Calu3 (cell line): ENCODE data around the gene DEK. TPM values are rescaled to one million over a fixed set of nuclear protein-coding genes. Genes with fewer than 3 reads are reported as not detected.

Source experiments
- BruUV-seq: library from RNA; stranded (reverse); fragments of 400-500 nt; replicated peaks from 2 replicates; lab custom pipeline; 2021; lab: Mats Ljungman, UMichigan
- CTCF ChIA-PET: fragments of 300-600 bp; sonication (Branson Sonifier 250); formaldehyde crosslinking; loops from one replicate; lab custom pipeline; 2022; ENCODE audit warnings: antibody characterized with exemption; lab: Charles Lee
- DNase-seq: peaks from one replicate; pipeline ENCODE4 v3.0.0; 2022
- H3K27ac Mint-ChIP-seq: one replicate; pipeline ENCODE4 v1.8.0; 2022; ENCODE audit warnings: mixed read lengths; ENCODE audit not compliant: unreplicated experiment
- H3K27me3 Mint-ChIP-seq: one replicate; pipeline ENCODE4 v1.8.0; 2022; ENCODE audit warnings: mixed read lengths; ENCODE audit not compliant: unreplicated experiment
- H3K36me3 Mint-ChIP-seq: one replicate; pipeline ENCODE4 v1.8.0; 2022; ENCODE audit warnings: mild to moderate bottlenecking, moderate library complexity, mixed read lengths; ENCODE audit not compliant: insufficient read depth, unreplicated experiment
- H3K4me1 Mint-ChIP-seq: one replicate; pipeline ENCODE4 v1.8.0; 2022; ENCODE audit warnings: mild to moderate bottlenecking, low read depth, mixed read lengths; ENCODE audit not compliant: unreplicated experiment
- H3K4me3 Mint-ChIP-seq: one replicate; pipeline ENCODE4 v1.8.0; 2022; ENCODE audit warnings: mild to moderate bottlenecking, low read depth, moderate library complexity, mixed read lengths; ENCODE audit not compliant: unreplicated experiment
- H3K9me3 Mint-ChIP-seq: one replicate; pipeline ENCODE4 v1.8.0; 2022; ENCODE audit warnings: low read depth, mixed read lengths; ENCODE audit not compliant: unreplicated experiment
- CTCF ChIP-seq: fragments of 200-600 bp; IDR thresholded peaks from one replicate; pipeline ENCODE4 v1.8.0; 2022; ENCODE audit warnings: antibody characterized with exemption; ENCODE audit not compliant: unreplicated experiment
- intact Hi-C: fragments of 100-400 bp; cut with micrococcal nuclease; formaldehyde crosslinking; loops from one replicate; pipeline ENCODE4 v1.10.0; 2022; ENCODE audit not compliant: unreplicated experiment
- total RNA-seq: library from RNA; stranded (reverse); gene quantifications from 2 replicates; pipeline ENCODE4 v1.2.3, GENCODE V29; 2022

Gene DEK
- total RNA-seq, 1 experiment from 2014 or later, result 108 TPM

- Mint-ChIP-seq H3K27ac (no peak overlapping the region), H3K27me3 (no peaks in the 10 kb centered on the region), H3K9me3 (no peaks in the 10 kb centered on the region), H3K4me3 (no peak overlapping the region), H3K36me3 (no peaks in the 10 kb centered on the region), H3K4me1 (peaks cover 7% of the 10 kb centered on the region)
- TF ChIP-seq CTCF, result no peak
- intact Hi-C loops, result no loop called here
- no TSS peak for BruUV-seq
- no peak for DNase-seq
- CTCF ChIA-PET, result no interaction called here
Observed at GRCh38 chr6:18207438-18207837, 56.9 kb downstream of the DEK start.

GRCh38 chr6:18206591-18206990 lies 57.7 kb downstream of the DEK start:
- no peak overlapping the region for H3K27ac Mint-ChIP-seq
- no peaks in the 10 kb centered on the region for H3K27me3 Mint-ChIP-seq
- intact Hi-C loops, result no loop called here
- TF ChIP-seq CTCF, result no peak
- no peak for DNase-seq
- H3K9me3 Mint-ChIP-seq, result no peaks in the 10 kb centered on the region
- CTCF ChIA-PET, result interaction anchor here (0.6 kb wide), 1 partner anchor 353 kb away, joined by 3 read pairs; no protein-coding TSS in a partner anchor
- H3K36me3 Mint-ChIP-seq, result no peaks in the 10 kb centered on the region
- no TSS peak for BruUV-seq
- no peak overlapping the region for H3K4me3 Mint-ChIP-seq
- no peaks in the 10 kb centered on the region for H3K4me1 Mint-ChIP-seq

- Mint-ChIP-seq H3K27ac (no peak overlapping the region), H3K4me1 (no peaks in the 10 kb centered on the region), H3K36me3 (no peaks in the 10 kb centered on the region), H3K4me3 (no peak overlapping the region), H3K27me3 (no peaks in the 10 kb centered on the region), H3K9me3 (no peaks in the 10 kb centered on the region)
- CTCF ChIA-PET, result no interaction called here
- no peak for DNase-seq
- BruUV-seq, result no TSS peak
- TF ChIP-seq CTCF, result no peak
- intact Hi-C loops, result no loop called here
Observed at GRCh38 chr6:18204691-18205090, 59.6 kb downstream of the DEK start.

- no peaks in the 10 kb centered on the region for H3K27me3 Mint-ChIP-seq
- TF ChIP-seq CTCF, result no peak
- CTCF ChIA-PET, result no interaction called here
- no peaks in the 10 kb centered on the region for H3K9me3 Mint-ChIP-seq
- no peaks in the 10 kb centered on the region for H3K4me1 Mint-ChIP-seq
- intact Hi-C loops, result no loop called here
- no TSS peak for BruUV-seq
- H3K27ac Mint-ChIP-seq, result no peak overlapping the region
- no peaks in the 10 kb centered on the region for H3K36me3 Mint-ChIP-seq
- H3K4me3 Mint-ChIP-seq, result no peak overlapping the region
- no peak for DNase-seq
Observed at GRCh38 chr6:18203786-18204185, 60.5 kb downstream of the DEK start.

- Mint-ChIP-seq H3K27ac (no peak overlapping the region), H3K4me3 (no peak overlapping the region), H3K4me1 (no peaks in the 10 kb centered on the region), H3K27me3 (no peaks in the 10 kb centered on the region), H3K36me3 (no peaks in the 10 kb centered on the region), H3K9me3 (no peaks in the 10 kb centered on the region)
- DNase-seq, result no peak
- CTCF ChIA-PET, result no interaction called here
- intact Hi-C loops, result no loop called here
- no peak for TF ChIP-seq CTCF
- BruUV-seq, result no TSS peak
Observed at GRCh38 chr6:18192026-18192425, 72.3 kb downstream of the DEK start.
